LNCAP (cell line): Measurements from ENCODE around the gene NPTXR.

Source experiments
- CTCF ChIP-seq: fragments of 450-650 bp; IDR thresholded peaks from 2 replicates; pipeline ENCODE4 v1.5.1; 2017; ENCODE audit warnings: mild to moderate bottlenecking

The NPTXR gene

DNA sequence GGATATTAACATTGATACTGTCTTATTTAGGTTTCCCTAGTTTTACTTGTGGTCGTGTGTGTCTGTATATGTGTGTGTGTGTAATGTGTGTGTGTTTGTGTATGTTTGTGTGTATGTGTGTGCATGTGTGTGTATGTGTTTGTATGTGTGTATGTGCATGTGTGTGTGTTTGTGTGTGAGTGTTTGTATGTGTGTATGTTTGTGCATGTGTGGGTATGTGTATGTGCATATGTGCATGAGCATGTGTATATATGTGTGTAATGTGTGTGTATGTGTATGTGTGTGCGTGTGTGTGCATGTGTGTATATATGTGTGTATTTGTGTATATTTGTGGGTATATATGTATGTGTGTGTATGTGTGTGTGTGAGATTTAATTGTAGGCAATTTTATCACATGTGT, 32.6 kb downstream of the NPTXR start:
- TF ChIP-seq CTCF: no peak

- no peak for TF ChIP-seq CTCF
Observed at GRCh38 chr22:38802671-38803121, 41.1 kb downstream of the NPTXR start.

DNA sequence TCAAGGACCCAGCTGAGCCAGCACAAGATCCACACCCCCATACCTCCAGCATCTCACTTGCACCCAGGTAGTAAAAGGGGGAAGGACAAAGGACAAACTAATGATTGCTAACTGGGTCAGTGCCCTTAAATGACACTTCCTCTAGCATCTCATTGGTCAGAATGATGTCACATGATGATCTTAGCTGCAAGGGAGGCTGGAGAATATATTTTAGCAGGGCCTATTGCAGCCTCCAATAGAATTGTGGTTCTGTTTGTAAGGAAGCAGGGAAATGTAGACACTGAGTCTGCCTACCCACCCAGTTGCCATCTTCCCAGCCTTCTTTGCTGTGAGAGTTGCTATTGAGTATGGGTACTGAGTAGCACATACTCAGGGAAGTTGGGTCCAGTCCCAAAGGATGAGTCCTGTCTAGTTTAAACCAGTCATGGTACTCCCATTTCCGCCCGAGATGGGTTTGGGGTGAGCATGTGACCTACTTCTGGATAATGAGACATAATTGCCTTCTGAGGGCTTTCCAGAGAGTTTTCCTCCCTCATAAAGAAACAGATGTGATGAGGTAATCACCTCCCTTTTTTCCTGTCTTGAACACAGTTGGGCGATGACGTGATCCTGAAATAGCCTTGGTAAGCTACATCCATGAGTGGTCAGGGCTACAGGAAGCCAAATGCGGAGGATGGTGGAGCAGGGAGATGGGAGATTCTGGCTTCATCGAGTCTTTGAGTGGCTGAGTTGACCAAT, 44.4 kb downstream of the NPTXR start:
- no peak for TF ChIP-seq CTCF

DNA sequence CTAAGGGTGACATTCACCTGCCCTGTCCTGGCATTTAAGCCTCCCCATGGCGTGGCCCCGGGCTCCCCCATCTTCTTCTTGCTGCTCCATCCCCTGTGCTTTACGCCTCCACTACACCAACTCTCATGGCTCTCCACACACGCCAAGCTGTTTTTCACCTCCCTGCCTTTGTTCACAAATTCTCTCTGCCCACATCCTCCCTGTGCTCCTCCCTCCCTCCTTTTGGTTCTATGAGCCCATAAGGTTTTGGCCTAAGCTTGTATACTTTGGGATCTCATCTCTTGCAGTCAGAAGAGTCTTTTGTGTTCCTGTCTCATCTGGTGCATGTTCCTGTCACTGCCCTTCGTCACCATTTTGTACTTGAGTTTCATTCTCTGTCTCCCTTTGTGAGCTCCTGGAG, 45.3 kb downstream of the NPTXR start:
- no peak for TF ChIP-seq CTCF

DNA sequence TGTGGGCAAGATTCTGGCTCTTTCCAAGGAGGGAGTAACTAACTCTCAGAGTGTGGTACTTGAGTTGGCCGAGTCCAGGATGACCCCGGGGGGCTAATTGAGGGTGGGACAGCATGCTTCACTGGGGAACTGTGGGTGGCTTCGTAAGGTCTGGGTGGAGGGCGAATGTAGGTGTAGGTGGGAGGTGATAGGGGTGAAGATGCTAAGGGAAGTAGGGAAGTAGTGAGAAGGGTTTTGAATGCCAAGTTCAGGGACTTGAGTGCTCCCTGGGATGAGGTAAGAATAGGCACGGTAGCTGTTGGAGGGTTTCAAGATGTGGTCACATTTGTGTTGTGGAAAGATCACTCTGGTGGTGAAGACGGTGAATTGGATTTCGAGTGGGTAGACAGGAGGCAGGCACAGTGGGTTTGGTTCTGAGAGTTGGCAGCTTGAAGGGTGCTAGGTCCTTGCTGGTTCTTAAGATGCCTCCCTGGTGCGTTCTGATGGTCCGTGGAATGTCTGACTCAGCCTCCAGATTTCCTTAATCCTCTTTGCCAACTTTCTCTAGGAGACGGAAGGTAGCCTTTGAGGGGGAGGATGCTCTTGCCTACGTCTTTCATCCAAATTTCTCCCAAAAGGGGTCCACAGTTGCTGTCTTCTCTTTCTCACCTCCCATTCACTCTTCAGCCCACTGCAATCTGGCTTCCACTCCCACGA, 47.4 kb downstream of the NPTXR start:
- no peak for TF ChIP-seq CTCF

- TF ChIP-seq CTCF: no peak
Observed at GRCh38 chr22:38795569-38795968, 48.3 kb downstream of the NPTXR start.

DNA sequence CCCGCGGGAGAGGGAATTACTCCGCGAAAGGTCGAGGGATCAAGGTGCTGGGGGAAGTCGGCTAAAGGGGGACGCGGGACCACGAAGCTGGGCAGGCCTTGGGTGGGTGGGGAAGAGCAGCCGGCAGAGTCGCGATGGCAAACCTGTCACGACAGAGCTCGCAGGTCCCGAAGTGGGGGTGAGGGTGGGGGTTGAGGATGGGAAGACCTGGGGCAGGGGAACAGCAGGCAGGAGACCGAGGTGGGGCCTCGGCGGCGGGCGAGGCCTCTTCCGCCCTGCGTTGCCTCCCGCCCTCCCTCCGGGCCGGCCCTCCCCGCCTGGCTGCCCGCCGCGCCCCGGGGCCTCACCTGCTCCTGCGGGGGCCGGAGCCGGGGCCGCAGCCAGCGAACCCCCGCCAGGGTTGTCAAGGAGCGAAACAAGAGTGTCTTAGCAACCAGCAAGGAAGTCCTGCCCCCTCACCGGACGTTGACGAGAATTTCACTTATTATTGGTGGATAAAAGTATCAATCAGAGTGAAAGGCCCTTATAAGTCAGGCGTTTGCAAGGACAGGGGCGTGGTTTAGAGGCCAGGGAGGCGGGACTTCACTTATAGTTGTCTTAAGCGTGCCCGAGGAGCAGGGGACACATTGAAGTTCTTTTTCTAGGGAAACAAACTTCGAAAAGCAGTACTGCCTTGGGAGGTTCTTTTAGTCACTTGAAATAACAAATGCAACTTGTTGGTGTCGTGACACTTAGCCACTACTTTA, 49.9 kb downstream of the NPTXR start, which contains the start of gene DNAL4:
Gene DNAL4 (minus strand): TSS at position 423 of the 746 bp plus-strand sequence. CDS start 11,412 bp downstream, outside the sequence.
- no peak for TF ChIP-seq CTCF
